HepG2 (cell line): Measurements from ENCODE around the gene LIN28A. TPM values are rescaled to one million over a fixed set of nuclear protein-coding genes. Genes with fewer than 3 reads are reported as not detected.
A peak's percentile ranks its signal among the peaks of the same experiment; 100 is the strongest.

Experiments
- AGO2 ChIP-seq: fragments of 200-400 bp; formaldehyde crosslinking; optimal IDR thresholded peaks from 2 replicates; pipeline ENCODE3; 2017; ENCODE audit warnings: mild to moderate bottlenecking, low read depth, low read length, moderate library complexity
- CC2D1A ChIP-seq: sonication (generic); formaldehyde crosslinking; IDR thresholded peaks from 2 replicates; pipeline ENCODE4 v1.8.1; 2023; ENCODE audit warnings: mild to moderate bottlenecking, missing genetic modification reagents
- DBP ChIP-seq: sonication (generic); formaldehyde crosslinking; IDR thresholded peaks from 2 replicates; pipeline ENCODE4 v1.4.0; 2020; ENCODE audit warnings: missing genetic modification reagents; ENCODE audit errors: not compliant biosample characterization
- IKZF4 ChIP-seq: sonication (generic); formaldehyde crosslinking; IDR thresholded peaks from 2 replicates; pipeline ENCODE4 v1.5.1; 2020; ENCODE audit warnings: borderline replicate concordance, mild to moderate bottlenecking, low read depth, missing genetic modification reagents; ENCODE audit errors: not compliant biosample characterization
- KAT2B ChIP-seq: fragments of 150-350 bp; IDR thresholded peaks from 2 replicates; pipeline ENCODE4 v1.6.1; 2014; ENCODE audit warnings: low read depth, low read length, borderline replicate concordance
- KAT7 ChIP-seq: IDR thresholded peaks from 2 replicates; pipeline ENCODE4 v1.6.1; 2018; ENCODE audit warnings: borderline replicate concordance, missing compliant biosample characterization
- NAIF1 ChIP-seq: sonication (generic); formaldehyde crosslinking; IDR thresholded peaks from 2 replicates; pipeline ENCODE4 v1.5.0; 2020; ENCODE audit warnings: mild to moderate bottlenecking, missing genetic modification reagents, borderline replicate concordance
- NFE2L2 ChIP-seq: fragments of 150-350 bp; IDR thresholded peaks from 2 replicates; pipeline ENCODE4 v1.6.1; 2014; ENCODE audit warnings: low read length
- PAF1 ChIP-seq: IDR thresholded peaks from 2 replicates; pipeline ENCODE4 v1.6.1; 2016; ENCODE audit warnings: missing genetic modification reagents, missing compliant biosample characterization
- RBM22 ChIP-seq: fragments of 200-400 bp; formaldehyde crosslinking; optimal IDR thresholded peaks from 2 replicates; pipeline ENCODE3; 2017; ENCODE audit warnings: mild to moderate bottlenecking, low read length, moderate library complexity
- SNAPC5 ChIP-seq: sonication (generic); formaldehyde crosslinking; IDR thresholded peaks from 2 replicates; pipeline ENCODE4 v1.8.1; 2023; ENCODE audit warnings: mild to moderate bottlenecking, missing genetic modification reagents, borderline replicate concordance
- SP2 ChIP-seq: sonication (generic); formaldehyde crosslinking; IDR thresholded peaks from 2 replicates; pipeline ENCODE4 v1.5.1; 2020; ENCODE audit warnings: mild to moderate bottlenecking, missing genetic modification reagents
- TFDP2 ChIP-seq: sonication (generic); formaldehyde crosslinking; IDR thresholded peaks from 2 replicates; pipeline ENCODE4 v1.4.0; 2020; ENCODE audit warnings: missing genetic modification reagents
- TOE1 ChIP-seq: sonication (generic); formaldehyde crosslinking; IDR thresholded peaks from 2 replicates; pipeline ENCODE4 v1.4.0; 2020; ENCODE audit warnings: mild to moderate bottlenecking, missing genetic modification reagents
- ZBED4 ChIP-seq: sonication (generic); formaldehyde crosslinking; IDR thresholded peaks from 2 replicates; pipeline ENCODE4 v1.4.0; 2020; ENCODE audit warnings: missing genetic modification reagents, borderline replicate concordance
- ZEB1 ChIP-seq: IDR thresholded peaks from 2 replicates; pipeline ENCODE4 v1.6.1; 2012; ENCODE audit warnings: mild to moderate bottlenecking, low read depth, inconsistent platforms; ENCODE audit not compliant: insufficient replicate concordance
- ZFP36L2 ChIP-seq: sonication (generic); formaldehyde crosslinking; IDR thresholded peaks from 2 replicates; pipeline ENCODE4 v1.4.0; 2020; ENCODE audit warnings: missing genetic modification reagents
- ZNF230 ChIP-seq: sonication (generic); formaldehyde crosslinking; IDR thresholded peaks from 2 replicates; pipeline ENCODE4 v1.4.0; 2020; ENCODE audit warnings: mild to moderate bottlenecking, missing genetic modification reagents
- ZNF235 ChIP-seq: sonication (generic); formaldehyde crosslinking; IDR thresholded peaks from 2 replicates; pipeline ENCODE4 v1.8.1; 2023; ENCODE audit warnings: mild to moderate bottlenecking, missing genetic modification reagents, borderline replicate concordance
- ZNF253 ChIP-seq: sonication (generic); formaldehyde crosslinking; IDR thresholded peaks from 2 replicates; pipeline ENCODE4 v1.8.0; 2022; ENCODE audit warnings: mild to moderate bottlenecking, missing genetic modification reagents, borderline replicate concordance
- ZNF280B ChIP-seq: sonication (generic); formaldehyde crosslinking; IDR thresholded peaks from 2 replicates; pipeline ENCODE4 v1.5.0; 2020; ENCODE audit warnings: missing genetic modification reagents, mild to moderate bottlenecking, borderline replicate concordance
- ZNF513 ChIP-seq: sonication (generic); formaldehyde crosslinking; conservative IDR thresholded peaks from 2 replicates; pipeline ENCODE4 v1.5.0; 2020; ENCODE audit warnings: missing genetic modification reagents
- polyA plus RNA-seq, 8 experiments: library from polyadenylated mRNA; depleted of rRNA in 3 of 8; stranded (reverse) in 7 of 8; unstranded in 1 of 8; fragments of >200 nt; fragmentation: Illumina TruSeq in 4 of 8; extraction: Trizol in 4 of 8; gene quantifications; 2 replicates each; pipeline versions ENCODE4 v1.2.1 to v1.2.3, GENCODE V29; 2011 to 2016; ENCODE audit warnings: low read depth in 4 of 8, missing spikeins in 1 of 8, mixed read lengths in 1 of 8; ENCODE audit not compliant: insufficient read depth in 1 of 8
- total RNA-seq, 5 experiments: library from RNA; depleted of rRNA; stranded (reverse); fragments of >200 nt; fragmentation: Illumina TruSeq; extraction: Trizol; gene quantifications; 2 replicates each; pipeline ENCODE4 v1.2.3, GENCODE V29; 2016; ENCODE audit warnings: low read depth in 1 of 5

The LIN28A gene
- total and polyA plus RNA-seq, 2 of the 13 experiments (the other 11 are each of a cell fraction or from before 2014, with no cell fraction given) = not detected

GRCh38 chr1:26408604-26409003, 2.0 kb upstream of the LIN28A start (continued):
- peak; percentile 100 for TF ChIP-seq ZBED4 (CRISPR knock-in tag)
- TF ChIP-seq KAT7 = peak; percentile 99
- peak; percentile 98; the same call in 1 of the 2 replicates for TF ChIP-seq PAF1
- TF ChIP-seq ZEB1 = no peak
- peak; percentile 100 for TF ChIP-seq ZNF230 (CRISPR knock-in tag)
- peak; percentile 100 for TF ChIP-seq CC2D1A (CRISPR knock-in tag)
- TF ChIP-seq ZNF280B (CRISPR knock-in tag) = peak; percentile 100
- peak; percentile 98 for TF ChIP-seq NAIF1 (CRISPR knock-in tag)
- peak; percentile 100 for TF ChIP-seq ZNF253
- TF ChIP-seq NFE2L2 = no peak
- TF ChIP-seq RBM22 = no peak
- peak; percentile 94 for TF ChIP-seq TFDP2 (CRISPR knock-in tag)
- no peak for TF ChIP-seq ZNF513
- peak; percentile 74 for TF ChIP-seq SP2 (CRISPR knock-in tag)
- peak; percentile 100 for TF ChIP-seq ZFP36L2 (CRISPR knock-in tag)
- TF ChIP-seq DBP = peak; percentile 100
- TF ChIP-seq TOE1 = peak; percentile 100
- peak; percentile 99 for TF ChIP-seq SNAPC5 (CRISPR knock-in tag)
- TF ChIP-seq KAT2B = no peak
- peak; percentile 100 for TF ChIP-seq IKZF4
- TF ChIP-seq ZNF235 (CRISPR knock-in tag) = peak; percentile 100
- TF ChIP-seq AGO2 = no peak
